Gastrocnemius medialis (tissue), 4 donors: ENCODE data around the gene ZNF710.

Experiments
- CTCF ChIP-seq, 5 experiments: fragments of 450-650 bp in 3 of 5; fragments of 200-600 bp in 2 of 5; sonication (generic) in 2 of 5; IDR thresholded peaks in 4 of 5; conservative IDR thresholded peaks in 1 of 5; 1 replicate in 4 of 5; 2 replicates in 1 of 5; pipeline ENCODE4 v1.5.1; 2016 to 2019; ENCODE audit warnings: antibody characterized with exemption in 5 of 5, mild to moderate bottlenecking in 3 of 5, moderate library complexity in 3 of 5
- POLR2A ChIP-seq, 2 donors: fragments of 450-650 bp; IDR thresholded peaks; one replicate each; pipeline ENCODE4 v1.6.1; 2017; ENCODE audit warnings: antibody characterized with exemption in 2 of 2, mild to moderate bottlenecking in 2 of 2, moderate library complexity in 2 of 2

GRCh38 chr15:90044191-90044590, 43.1 kb downstream of the ZNF710 start:
- no peak for TF ChIP-seq CTCF (IDR thresholded peaks at IDR 0.05 in 4 of 5, conservative IDR thresholded peaks at IDR 0.05 in 1 of 5)
- TF ChIP-seq POLR2A (IDR thresholded peaks at IDR 0.05), result no peak
